ENCODE results near the gene ZC3H12C.

Gene ZC3H12C

GRCh38 chr11:110156503-110156902 is 63.3 kb downstream of the ZC3H12C start:
- no peak for DNase-seq

- DNase-seq: no peak
These were observed 65.4 kb downstream of the ZC3H12C start for GRCh38 chr11:110158317-110159200.

GRCh38 chr11:110159476-110159875 is 66.3 kb downstream of the ZC3H12C start:
- no peak for DNase-seq

GRCh38 chr11:110160016-110160415 is 66.8 kb downstream of the ZC3H12C start:
- no peak for DNase-seq

- no peak for DNase-seq
These were observed 67.2 kb downstream of the ZC3H12C start for GRCh38 chr11:110160437-110160836.

GRCh38 chr11:110161061-110161460 is 67.9 kb downstream of the ZC3H12C start:
- DNase-seq: no peak

GRCh38 chr11:110162216-110162615 is 69.0 kb downstream of the ZC3H12C start:
- DNase-seq: no peak

GRCh38 chr11:110165039-110165925 is 72.1 kb downstream of the ZC3H12C start:
- no peak for DNase-seq

- no peak for DNase-seq
These were observed 75.0 kb downstream of the ZC3H12C start for GRCh38 chr11:110168033-110168803.

GRCh38 chr11:110169738-110170137 is 76.5 kb downstream of the ZC3H12C start:
- no peak for DNase-seq

- no peak for DNase-seq
These were observed 79.4 kb downstream of the ZC3H12C start for GRCh38 chr11:110172468-110173065.

- DNase-seq: peak; percentile 8
These were observed 80.8 kb downstream of the ZC3H12C start for GRCh38 chr11:110173811-110174644.

- DNase-seq: no peak
These were observed 81.6 kb downstream of the ZC3H12C start for GRCh38 chr11:110174645-110175310.

GRCh38 chr11:110176366-110177085 is 83.3 kb downstream of the ZC3H12C start:
- no peak for DNase-seq

GRCh38 chr11:110177086-110177456 is 83.9 kb downstream of the ZC3H12C start:
- no peak for DNase-seq

GRCh38 chr11:110179064-110179463 is 85.9 kb downstream of the ZC3H12C start:
- DNase-seq: no peak

- DNase-seq: no peak
These were observed 89.7 kb downstream of the ZC3H12C start for GRCh38 chr11:110182886-110183285.

GRCh38 chr11:110184456-110184855 is 91.3 kb downstream of the ZC3H12C start:
- DNase-seq: no peak

GRCh38 chr11:110185121-110185591 is 92.0 kb downstream of the ZC3H12C start:
- DNase-seq: no peak

- DNase-seq: no peak
These were observed 92.4 kb downstream of the ZC3H12C start for GRCh38 chr11:110185599-110185998.

Data from NCI-H1048 (cell line).